ENCODE measurements around the gene THBS1. TPM values are rescaled to one million over a fixed set of nuclear protein-coding genes. Genes with fewer than 3 reads are reported as not detected.

Gene THBS1
- total and polyA plus RNA-seq, 4 experiments from 2014 or later, result 0.77 to 7.6 (median 2.6) TPM

DNA sequence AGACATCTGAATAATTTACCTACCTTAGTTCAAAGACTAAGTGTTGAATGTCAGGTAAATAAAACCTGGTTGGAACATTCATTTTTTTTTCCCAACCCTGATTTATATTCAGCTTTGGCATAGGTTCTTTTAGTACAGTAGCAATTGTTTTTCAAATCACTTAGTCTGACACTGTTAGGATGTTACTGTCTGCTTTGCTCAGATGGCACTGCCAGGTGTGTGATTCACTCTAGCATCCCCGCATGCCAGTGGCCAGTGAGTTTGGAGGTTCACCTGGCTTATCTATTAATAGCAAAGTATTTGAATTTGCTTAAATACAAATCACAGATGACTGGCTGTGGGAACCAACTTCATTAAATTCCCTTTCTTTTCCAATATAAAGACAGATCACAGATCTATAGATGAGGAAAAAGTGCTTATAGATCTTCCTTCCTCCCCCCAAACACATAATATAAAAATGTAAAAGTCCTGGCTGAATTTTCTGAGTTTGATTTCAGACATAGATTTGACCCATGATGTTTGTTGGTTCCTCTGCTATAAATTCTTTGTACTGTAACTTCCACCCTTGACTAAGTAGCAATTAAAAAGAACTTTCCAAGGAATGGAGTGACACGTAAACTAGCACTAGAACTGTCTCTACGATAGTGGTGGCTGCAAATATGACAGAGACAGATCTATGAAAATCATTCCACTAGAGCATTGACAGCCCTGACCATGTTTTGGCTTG is 3.9 kb downstream of the THBS1 start:
- POLR2A ChIA-PET (ENCODE audit: partially characterized antibody), result interaction anchor here (0.6 to 2.4 kb wide), 4 partner anchors 9 to 453 kb away, joined by 3 to 7 read pairs (median 4); no protein-coding TSS in a partner anchor

DNA sequence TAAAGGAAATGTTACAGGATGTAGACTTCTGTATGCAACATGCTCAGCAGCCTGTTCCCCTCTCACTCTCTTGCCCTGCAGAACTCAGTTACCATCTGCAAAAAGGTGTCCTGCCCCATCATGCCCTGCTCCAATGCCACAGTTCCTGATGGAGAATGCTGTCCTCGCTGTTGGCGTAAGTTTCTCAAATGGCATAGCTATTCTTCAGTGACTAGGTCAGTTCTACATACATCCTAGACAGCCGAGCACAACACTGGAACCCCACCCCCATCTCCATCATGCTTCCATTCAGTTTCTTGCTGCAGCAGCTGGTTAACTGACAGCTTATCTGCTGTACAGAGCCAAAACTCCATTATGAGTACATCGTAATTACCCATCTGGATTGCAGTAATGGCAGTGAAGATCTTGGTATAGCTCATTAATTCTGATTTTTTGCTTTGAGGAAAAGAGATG is 4.5 kb downstream of the THBS1 start:
- CTCF ChIA-PET (ENCODE audit: partially characterized antibody), result interaction anchor here (0.9 to 7.4 kb wide), 3 partner anchors 9 to 171 kb away, joined by 3 to 45 read pairs (median 26); no protein-coding TSS in a partner anchor
- peaks cover 0 to 5% of the 10 kb centered on the region in 2 donors for H3K27me3 Mint-ChIP-seq
- peak overlapping the region in 1 of 7 donors; percentile 1 for H3K27ac Mint-ChIP-seq
- no peak overlapping the region for H3K4me3 ChIP-seq (ENCODE audit: low read length in 2 of 2)
- H3K27me3 ChIP-seq (ENCODE audit: insufficient read depth, low read length), result no peaks in the 10 kb centered on the region
- H3K27ac ChIP-seq (ENCODE audit: low read depth, low read length), result no peak overlapping the region
- H3K4me3 Mint-ChIP-seq, result no peak overlapping the region
- no peaks in the 10 kb centered on the region for H3K9me3 ChIP-seq (ENCODE audit: control insufficient read depth in 1 of 2, low read length in 2 of 2)
- H3K9me3 Mint-ChIP-seq, result no peaks in the 10 kb centered on the region
- no peak for DNase-seq
- H3K4me1 Mint-ChIP-seq, result peaks cover 2 to 43% (median 17%) of the 10 kb centered on the region in 4 donors
- POLR2A ChIA-PET (ENCODE audit: partially characterized antibody), result interaction anchor here (0.6 to 1.5 kb wide), 4 partner anchors 8 to 453 kb away, joined by 3 to 5 read pairs (median 4); no protein-coding TSS in a partner anchor
- no peaks in the 10 kb centered on the region for H3K36me3 ChIP-seq (ENCODE audit: insufficient read depth, low read length)
- peaks cover 4% of the 10 kb centered on the region for H3K4me1 ChIP-seq (ENCODE audit: insufficient read depth, low read length)
- intact Hi-C loops (cut with micrococcal nuclease), result no loop called here
- H3K36me3 Mint-ChIP-seq, result peaks cover 0 to 4% of the 10 kb centered on the region in 2 donors

More for the DNA sequence above, 3.9 kb downstream of the THBS1 start:
- H3K27ac ChIP-seq (ENCODE audit: low read depth, low read length), result no peak overlapping the region
- H3K4me3 ChIP-seq (ENCODE audit: low read length in 2 of 2), result no peak overlapping the region
- Mint-ChIP-seq H3K4me1 (peaks cover 2 to 47% (median 18%) of the 10 kb centered on the region in 4 donors), H3K27ac (peak overlapping the region in 2 of 7 donors; percentile 4 to 54), H3K27me3 (peaks cover 0 to 5% of the 10 kb centered on the region in 2 donors), H3K9me3 (no peaks in the 10 kb centered on the region), H3K36me3 (peaks cover 0 to 4% of the 10 kb centered on the region in 2 donors), H3K4me3 (no peak overlapping the region)
- no peak for DNase-seq
- H3K27me3 ChIP-seq (ENCODE audit: insufficient read depth, low read length), result no peaks in the 10 kb centered on the region
- intact Hi-C loops (cut with micrococcal nuclease), result loop anchor here (5.0 kb wide), 1 partner anchor 97 kb away; no protein-coding TSS in a partner anchor
- CTCF ChIA-PET (ENCODE audit: partially characterized antibody), result interaction anchor here (0.9 to 7.4 kb wide), 5 partner anchors 9 to 172 kb away, joined by 3 to 83 read pairs (median 26); no protein-coding TSS in a partner anchor
- H3K9me3 ChIP-seq (ENCODE audit: control insufficient read depth in 1 of 2, low read length in 2 of 2), result no peaks in the 10 kb centered on the region
- no peaks in the 10 kb centered on the region for H3K36me3 ChIP-seq (ENCODE audit: insufficient read depth, low read length)
- H3K4me1 ChIP-seq (ENCODE audit: insufficient read depth, low read length), result peaks cover 10% of the 10 kb centered on the region

DNA sequence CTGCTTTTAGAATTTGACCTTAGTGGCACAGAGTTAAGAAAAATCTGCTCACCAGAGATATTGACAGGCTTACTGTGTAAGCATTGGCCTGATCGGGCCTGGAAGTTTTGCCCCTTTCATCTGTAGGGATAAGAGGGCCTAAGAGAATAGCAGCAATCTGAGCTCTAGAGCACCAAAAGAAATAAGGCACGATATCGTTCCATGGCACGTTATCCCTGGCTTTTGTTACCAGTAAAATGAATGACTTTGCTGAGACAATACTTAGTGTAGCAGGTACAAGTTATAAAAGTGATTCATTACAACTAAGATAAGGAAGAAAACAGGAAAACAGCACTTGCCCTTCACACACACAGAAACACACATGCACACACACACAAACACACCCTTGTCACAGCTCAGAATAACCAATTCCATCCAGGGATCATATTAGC is 5.0 kb downstream of the THBS1 start:
- H3K27me3 ChIP-seq (ENCODE audit: insufficient read depth, low read length), result no peaks in the 10 kb centered on the region
- H3K4me1 Mint-ChIP-seq, result peaks cover 2 to 43% (median 17%) of the 10 kb centered on the region in 4 donors
- H3K36me3 Mint-ChIP-seq, result peaks cover 0 to 4% of the 10 kb centered on the region in 2 donors
- peak overlapping the region in 1 of 7 donors; percentile 1 for H3K27ac Mint-ChIP-seq
- ChIA-PET POLR2A (ENCODE audit: partially characterized antibody) (interaction anchor here (1.2 to 1.5 kb wide), 2 partner anchors 38 to 79 kb away, joined by 3 to 5 read pairs; no protein-coding TSS in a partner anchor), CTCF (ENCODE audit: partially characterized antibody) (interaction anchor here (0.9 to 7.4 kb wide), 3 partner anchors 8 to 171 kb away, joined by 3 to 45 read pairs (median 26); no protein-coding TSS in a partner anchor)
- H3K4me3 ChIP-seq (ENCODE audit: low read length in 2 of 2), result no peak overlapping the region
- no peak overlapping the region for H3K4me3 Mint-ChIP-seq
- intact Hi-C loops (cut with micrococcal nuclease), result no loop called here
- H3K9me3 Mint-ChIP-seq, result no peaks in the 10 kb centered on the region
- no peaks in the 10 kb centered on the region for H3K36me3 ChIP-seq (ENCODE audit: insufficient read depth, low read length)
- no peak for DNase-seq
- no peaks in the 10 kb centered on the region for H3K4me1 ChIP-seq (ENCODE audit: insufficient read depth, low read length)
- H3K27me3 Mint-ChIP-seq, result peaks cover 0 to 5% of the 10 kb centered on the region in 2 donors
- no peaks in the 10 kb centered on the region for H3K9me3 ChIP-seq (ENCODE audit: control insufficient read depth in 1 of 2, low read length in 2 of 2)
- H3K27ac ChIP-seq (ENCODE audit: low read depth, low read length), result no peak overlapping the region

DNA sequence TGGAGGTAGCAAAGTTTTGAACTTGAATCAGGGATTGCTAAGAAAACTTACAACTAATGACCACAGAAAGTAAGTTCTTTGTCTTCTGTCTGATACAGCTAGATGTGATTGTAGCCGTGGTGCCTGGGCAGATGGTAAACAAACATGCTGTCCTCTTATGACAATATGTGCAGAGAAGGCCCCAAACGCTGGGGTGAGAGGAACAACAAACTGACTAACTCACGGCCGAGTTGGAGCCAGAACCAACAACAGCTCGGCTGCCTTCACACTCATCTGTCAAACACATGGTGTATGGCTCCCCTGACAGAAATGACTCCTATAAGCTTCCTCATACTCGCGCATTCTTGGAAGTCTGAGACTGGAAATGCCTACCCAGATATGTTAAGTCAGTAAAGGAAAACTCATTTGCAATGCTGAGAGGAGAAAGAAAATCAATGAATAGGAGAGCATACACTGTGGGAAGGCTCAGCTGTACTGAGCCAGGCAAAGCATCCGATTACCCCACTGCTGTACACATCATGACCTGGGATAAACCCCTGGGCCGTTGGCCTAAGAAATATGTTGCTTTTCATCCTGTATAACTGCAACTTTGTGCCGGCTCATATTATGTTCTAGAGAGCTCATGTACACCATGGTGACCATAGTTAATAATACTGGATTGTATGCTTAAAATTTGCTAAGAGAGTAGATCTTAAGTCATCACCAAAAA is 5.7 kb downstream of the THBS1 start:
- CTCF ChIA-PET (ENCODE audit: partially characterized antibody), result interaction anchor here (0.9 to 7.4 kb wide), 3 partner anchors 8 to 170 kb away, joined by 3 to 45 read pairs (median 26); no protein-coding TSS in a partner anchor
- peaks cover 2 to 37% (median 11%) of the 10 kb centered on the region in 4 donors for H3K4me1 Mint-ChIP-seq
- POLR2A ChIA-PET (ENCODE audit: partially characterized antibody), result interaction anchor here (1.2 to 1.5 kb wide), 2 partner anchors 37 to 78 kb away, joined by 3 to 5 read pairs; no protein-coding TSS in a partner anchor
- H3K4me3 Mint-ChIP-seq, result no peak overlapping the region
- Histone ChIP-seq H3K27ac (ENCODE audit: low read depth, low read length) (no peak overlapping the region), H3K27me3 (ENCODE audit: insufficient read depth, low read length) (no peaks in the 10 kb centered on the region), H3K4me1 (ENCODE audit: insufficient read depth, low read length) (no peaks in the 10 kb centered on the region), H3K4me3 (ENCODE audit: low read length in 2 of 2) (no peak overlapping the region), H3K36me3 (ENCODE audit: insufficient read depth, low read length) (no peaks in the 10 kb centered on the region), H3K9me3 (ENCODE audit: control insufficient read depth in 1 of 2, low read length in 2 of 2) (no peaks in the 10 kb centered on the region)
- peaks cover 0 to 4% of the 10 kb centered on the region in 2 donors for H3K36me3 Mint-ChIP-seq
- H3K9me3 Mint-ChIP-seq, result no peaks in the 10 kb centered on the region
- no peak for DNase-seq
- intact Hi-C loops (cut with micrococcal nuclease), result no loop called here
- H3K27ac Mint-ChIP-seq, result peak overlapping the region in 1 of 7 donors; percentile 7
- H3K27me3 Mint-ChIP-seq, result no peaks in the 10 kb centered on the region

DNA sequence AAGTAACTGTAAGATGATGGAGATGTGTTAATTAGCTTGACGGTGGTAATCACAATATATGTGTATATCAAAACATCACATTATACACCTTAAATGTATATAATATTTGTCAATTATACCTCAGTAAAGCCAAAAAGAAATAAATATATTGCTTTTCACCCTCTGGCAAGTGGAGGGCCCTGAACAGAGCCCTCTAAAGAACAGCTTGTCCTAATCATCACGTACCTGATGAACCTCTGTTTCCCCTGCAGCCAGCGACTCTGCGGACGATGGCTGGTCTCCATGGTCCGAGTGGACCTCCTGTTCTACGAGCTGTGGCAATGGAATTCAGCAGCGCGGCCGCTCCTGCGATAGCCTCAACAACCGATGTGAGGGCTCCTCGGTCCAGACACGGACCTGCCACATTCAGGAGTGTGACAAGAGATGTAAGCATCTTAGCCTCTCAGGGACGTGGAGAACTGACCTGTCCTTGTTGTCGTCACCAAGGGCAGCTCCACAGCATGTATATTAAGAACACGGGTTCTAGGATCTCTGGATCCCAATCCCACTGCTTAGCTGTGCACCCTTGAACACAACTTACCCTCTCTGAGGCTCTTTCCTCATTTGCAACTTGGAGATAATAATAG is 6.3 kb downstream of the THBS1 start:
- Histone ChIP-seq H3K27ac (ENCODE audit: low read depth, low read length) (no peak overlapping the region), H3K9me3 (ENCODE audit: control insufficient read depth in 1 of 2, low read length in 2 of 2) (no peaks in the 10 kb centered on the region), H3K27me3 (ENCODE audit: insufficient read depth, low read length) (no peaks in the 10 kb centered on the region), H3K4me1 (ENCODE audit: insufficient read depth, low read length) (no peaks in the 10 kb centered on the region), H3K4me3 (ENCODE audit: low read length in 2 of 2) (no peak overlapping the region), H3K36me3 (ENCODE audit: insufficient read depth, low read length) (no peaks in the 10 kb centered on the region)
- no peak for DNase-seq
- Mint-ChIP-seq H3K27me3 (no peaks in the 10 kb centered on the region), H3K27ac (peak overlapping the region in 1 of 7 donors; percentile 7), H3K4me3 (no peak overlapping the region), H3K9me3 (no peaks in the 10 kb centered on the region), H3K4me1 (peaks cover 2 to 31% (median 6%) of the 10 kb centered on the region in 4 donors), H3K36me3 (peaks cover 0 to 4% of the 10 kb centered on the region in 2 donors)
- intact Hi-C loops (cut with micrococcal nuclease), result no loop called here
- CTCF ChIA-PET (ENCODE audit: partially characterized antibody), result interaction anchor here (0.9 to 7.4 kb wide), 4 partner anchors 7 to 169 kb away, joined by 3 to 45 read pairs (median 15); no protein-coding TSS in a partner anchor
- POLR2A ChIA-PET (ENCODE audit: partially characterized antibody), result no interaction called here

DNA sequence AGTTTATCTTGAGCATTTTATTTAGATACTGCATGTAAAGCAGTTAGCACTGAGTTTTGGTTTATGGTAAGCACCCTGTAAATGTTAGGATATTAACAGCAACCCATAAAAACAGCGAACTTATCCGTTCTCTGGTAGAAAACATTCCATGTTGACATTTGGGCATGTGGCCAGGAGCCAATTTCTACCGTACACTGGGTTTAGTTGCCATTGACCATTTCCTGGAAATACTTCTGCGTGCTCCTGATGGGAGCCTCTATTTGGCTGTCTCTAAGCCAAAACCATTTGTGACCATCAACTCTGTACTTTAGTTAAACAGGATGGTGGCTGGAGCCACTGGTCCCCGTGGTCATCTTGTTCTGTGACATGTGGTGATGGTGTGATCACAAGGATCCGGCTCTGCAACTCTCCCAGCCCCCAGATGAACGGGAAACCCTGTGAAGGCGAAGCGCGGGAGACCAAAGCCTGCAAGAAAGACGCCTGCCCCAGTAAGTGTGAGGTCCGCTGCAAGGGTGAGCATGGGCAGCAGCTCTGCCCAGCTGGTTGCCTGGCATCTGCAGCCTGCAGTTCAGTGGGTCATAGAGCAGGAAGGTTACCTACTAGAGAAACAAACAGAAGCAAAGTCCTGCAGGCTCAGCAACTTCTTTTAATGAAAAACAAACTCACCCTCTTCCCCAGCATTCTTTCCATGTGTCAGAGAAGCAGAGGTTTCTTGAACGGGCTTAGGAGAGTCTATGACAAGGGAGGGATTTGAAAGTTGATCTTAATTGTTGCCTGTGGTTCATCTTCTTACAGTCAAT is 7.1 kb downstream of the THBS1 start:
- no peak for DNase-seq
- peaks cover under 1 to 4% of the 10 kb centered on the region in 2 donors for H3K36me3 Mint-ChIP-seq
- intact Hi-C loops (cut with micrococcal nuclease), result no loop called here
- no peak overlapping the region for H3K27ac ChIP-seq (ENCODE audit: low read depth, low read length)
- H3K9me3 Mint-ChIP-seq, result no peaks in the 10 kb centered on the region
- H3K4me1 Mint-ChIP-seq, result peaks cover 2 to 25% (median 5%) of the 10 kb centered on the region in 4 donors
- no peak overlapping the region for H3K27ac Mint-ChIP-seq
- H3K4me3 ChIP-seq (ENCODE audit: low read length in 2 of 2), result no peak overlapping the region
- CTCF ChIA-PET (ENCODE audit: partially characterized antibody), result interaction anchor here (0.9 to 4.3 kb wide), 4 partner anchors 9 to 169 kb away, joined by 3 to 30 read pairs (median 15); no protein-coding TSS in a partner anchor
- no peaks in the 10 kb centered on the region for H3K27me3 ChIP-seq (ENCODE audit: insufficient read depth, low read length)
- H3K27me3 Mint-ChIP-seq, result no peaks in the 10 kb centered on the region
- no peaks in the 10 kb centered on the region for H3K36me3 ChIP-seq (ENCODE audit: insufficient read depth, low read length)
- no peaks in the 10 kb centered on the region for H3K9me3 ChIP-seq (ENCODE audit: control insufficient read depth in 1 of 2, low read length in 2 of 2)
- H3K4me1 ChIP-seq (ENCODE audit: insufficient read depth, low read length), result no peaks in the 10 kb centered on the region
- POLR2A ChIA-PET (ENCODE audit: partially characterized antibody), result no interaction called here
- H3K4me3 Mint-ChIP-seq, result no peak overlapping the region

Data from CD4-positive, alpha-beta memory T cell (primary cell).